ENCODE measurements around the gene SEL1L. TPM values are rescaled to one million over a fixed set of nuclear protein-coding genes. Genes with fewer than 3 reads are reported as not detected.

Gene SEL1L
- total and polyA plus RNA-seq, 2 experiments from 2014 or later = 20.6 to 22.6 TPM

DNA sequence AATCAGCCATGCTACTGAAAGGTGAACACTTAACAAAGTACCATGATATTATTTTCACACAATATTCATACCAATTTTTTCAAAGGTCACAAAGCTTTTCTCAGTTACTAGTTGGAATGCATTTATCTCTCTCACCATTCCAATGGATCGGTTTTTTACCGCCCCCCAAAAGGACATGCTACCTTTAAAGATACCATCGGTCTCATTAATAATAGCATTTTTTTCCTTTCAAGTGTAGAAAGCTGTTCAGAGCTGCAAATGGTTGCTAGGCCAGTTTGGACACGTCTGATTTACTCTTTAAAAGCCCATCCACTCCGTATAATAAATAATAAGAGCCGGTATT lies 98.6 kb downstream of the SEL1L start:
- Mint-ChIP-seq H3K27ac (no peak overlapping the region; the same call in 1 of the 2 replicates), H3K36me3 (ENCODE audit: low read depth) (peaks cover 9% of the 10 kb centered on the region; the same call in 2 of the 3 replicates), H3K9me3 (no peaks in the 10 kb centered on the region; the same call in 2 of the 3 replicates), H3K4me3 (peak overlapping the region; percentile 90), H3K4me1 (peaks cover 52% of the 10 kb centered on the region), H3K27me3 (ENCODE audit: insufficient read depth, low read depth, poor library complexity) (peaks cover 12% of the 10 kb centered on the region)
- peaks cover 25% of the 10 kb centered on the region for H3K27me3 ChIP-seq (ENCODE audit: insufficient read depth)
- H3K36me3 ChIP-seq (ENCODE audit: insufficient read depth) = no peaks in the 10 kb centered on the region
- H4K20me1 ChIP-seq (replicated peaks; ENCODE audit: insufficient read depth) = peaks cover 4% of the 10 kb centered on the region; the same call in 1 of the 2 replicates
- H3K4me2 ChIP-seq = peak overlapping the region; percentile 83
- TF ChIP-seq CREB1 (CRISPR knock-in tag; IDR thresholded peaks at IDR 0.05; ENCODE audit: low read depth) (no peak), JUNB (IDR thresholded peaks at IDR 0.05; ENCODE audit: unreplicated experiment) (no peak), ZNF331 (CRISPR knock-in tag; IDR thresholded peaks at IDR 0.05; ENCODE audit: low read depth) (no peak), ZNF114 (CRISPR knock-in tag; IDR thresholded peaks at IDR 0.05) (no peak), POLR2AphosphoS5 (IDR thresholded peaks at IDR 0.05; ENCODE audit: low read depth) (no peak), EZH2phosphoT487 (IDR thresholded peaks at IDR 0.05; ENCODE audit: unreplicated experiment) (no peak), EZH2 (IDR thresholded peaks at IDR 0.05; ENCODE audit: low read depth, unreplicated experiment) (no peak), NANOG (IDR thresholded peaks at IDR 0.05; ENCODE audit: borderline replicate concordance) (no peak), STAT1 (IDR thresholded peaks at IDR 0.05; ENCODE audit: unreplicated experiment) (no peak)
- TF ChIP-seq, protein P1, sequence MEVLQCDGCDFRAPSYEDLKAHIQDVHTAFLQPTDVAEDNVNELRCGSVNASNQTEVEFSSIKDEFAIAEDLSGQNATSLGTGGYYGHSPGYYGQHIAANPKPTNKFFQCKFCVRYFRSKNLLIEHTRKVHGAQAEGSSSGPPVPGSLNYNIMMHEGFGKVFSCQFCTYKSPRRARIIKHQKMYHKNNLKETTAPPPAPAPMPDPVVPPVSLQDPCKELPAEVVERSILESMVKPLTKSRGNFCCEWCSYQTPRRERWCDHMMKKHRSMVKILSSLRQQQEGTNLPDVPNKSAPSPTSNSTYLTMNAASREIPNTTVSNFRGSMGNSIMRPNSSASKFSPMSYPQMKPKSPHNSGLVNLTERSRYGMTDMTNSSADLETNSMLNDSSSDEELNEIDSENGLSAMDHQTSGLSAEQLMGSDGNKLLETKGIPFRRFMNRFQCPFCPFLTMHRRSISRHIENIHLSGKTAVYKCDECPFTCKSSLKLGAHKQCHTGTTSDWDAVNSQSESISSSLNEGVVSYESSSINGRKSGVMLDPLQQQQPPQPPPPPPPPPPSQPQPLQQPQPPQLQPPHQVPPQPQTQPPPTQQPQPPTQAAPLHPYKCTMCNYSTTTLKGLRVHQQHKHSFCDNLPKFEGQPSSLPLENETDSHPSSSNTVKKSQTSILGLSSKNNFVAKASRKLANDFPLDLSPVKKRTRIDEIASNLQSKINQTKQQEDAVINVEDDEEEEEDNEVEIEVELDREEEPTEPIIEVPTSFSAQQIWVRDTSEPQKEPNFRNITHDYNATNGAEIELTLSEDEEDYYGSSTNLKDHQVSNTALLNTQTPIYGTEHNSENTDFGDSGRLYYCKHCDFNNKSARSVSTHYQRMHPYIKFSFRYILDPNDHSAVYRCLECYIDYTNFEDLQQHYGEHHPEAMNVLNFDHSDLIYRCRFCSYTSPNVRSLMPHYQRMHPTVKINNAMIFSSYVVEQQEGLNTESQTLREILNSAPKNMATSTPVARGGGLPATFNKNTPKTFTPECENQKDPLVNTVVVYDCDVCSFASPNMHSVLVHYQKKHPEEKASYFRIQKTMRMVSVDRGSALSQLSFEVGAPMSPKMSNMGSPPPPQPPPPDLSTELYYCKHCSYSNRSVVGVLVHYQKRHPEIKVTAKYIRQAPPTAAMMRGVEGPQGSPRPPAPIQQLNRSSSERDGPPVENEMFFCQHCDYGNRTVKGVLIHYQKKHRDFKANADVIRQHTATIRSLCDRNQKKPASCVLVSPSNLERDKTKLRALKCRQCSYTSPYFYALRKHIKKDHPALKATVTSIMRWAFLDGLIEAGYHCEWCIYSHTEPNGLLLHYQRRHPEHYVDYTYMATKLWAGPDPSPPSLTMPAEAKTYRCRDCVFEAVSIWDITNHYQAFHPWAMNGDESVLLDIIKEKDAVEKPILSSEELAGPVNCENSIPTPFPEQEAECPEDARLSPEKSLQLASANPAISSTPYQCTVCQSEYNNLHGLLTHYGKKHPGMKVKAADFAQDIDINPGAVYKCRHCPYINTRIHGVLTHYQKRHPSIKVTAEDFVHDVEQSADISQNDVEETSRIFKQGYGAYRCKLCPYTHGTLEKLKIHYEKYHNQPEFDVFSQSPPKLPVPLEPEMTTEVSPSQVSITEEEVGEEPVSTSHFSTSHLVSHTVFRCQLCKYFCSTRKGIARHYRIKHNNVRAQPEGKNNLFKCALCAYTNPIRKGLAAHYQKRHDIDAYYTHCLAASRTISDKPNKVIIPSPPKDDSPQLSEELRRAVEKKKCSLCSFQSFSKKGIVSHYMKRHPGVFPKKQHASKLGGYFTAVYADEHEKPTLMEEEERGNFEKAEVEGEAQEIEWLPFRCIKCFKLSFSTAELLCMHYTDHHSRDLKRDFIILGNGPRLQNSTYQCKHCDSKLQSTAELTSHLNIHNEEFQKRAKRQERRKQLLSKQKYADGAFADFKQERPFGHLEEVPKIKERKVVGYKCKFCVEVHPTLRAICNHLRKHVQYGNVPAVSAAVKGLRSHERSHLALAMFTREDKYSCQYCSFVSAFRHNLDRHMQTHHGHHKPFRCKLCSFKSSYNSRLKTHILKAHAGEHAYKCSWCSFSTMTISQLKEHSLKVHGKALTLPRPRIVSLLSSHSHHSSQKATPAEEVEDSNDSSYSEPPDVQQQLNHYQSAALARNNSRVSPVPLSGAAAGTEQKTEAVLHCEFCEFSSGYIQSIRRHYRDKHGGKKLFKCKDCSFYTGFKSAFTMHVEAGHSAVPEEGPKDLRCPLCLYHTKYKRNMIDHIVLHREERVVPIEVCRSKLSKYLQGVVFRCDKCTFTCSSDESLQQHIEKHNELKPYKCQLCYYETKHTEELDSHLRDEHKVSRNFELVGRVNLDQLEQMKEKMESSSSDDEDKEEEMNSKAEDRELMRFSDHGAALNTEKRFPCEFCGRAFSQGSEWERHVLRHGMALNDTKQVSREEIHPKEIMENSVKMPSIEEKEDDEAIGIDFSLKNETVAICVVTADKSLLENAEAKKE (CRISPR knock-in tag; IDR thresholded peaks at IDR 0.05) = no peak
- TF ChIP-seq, protein P2, sequence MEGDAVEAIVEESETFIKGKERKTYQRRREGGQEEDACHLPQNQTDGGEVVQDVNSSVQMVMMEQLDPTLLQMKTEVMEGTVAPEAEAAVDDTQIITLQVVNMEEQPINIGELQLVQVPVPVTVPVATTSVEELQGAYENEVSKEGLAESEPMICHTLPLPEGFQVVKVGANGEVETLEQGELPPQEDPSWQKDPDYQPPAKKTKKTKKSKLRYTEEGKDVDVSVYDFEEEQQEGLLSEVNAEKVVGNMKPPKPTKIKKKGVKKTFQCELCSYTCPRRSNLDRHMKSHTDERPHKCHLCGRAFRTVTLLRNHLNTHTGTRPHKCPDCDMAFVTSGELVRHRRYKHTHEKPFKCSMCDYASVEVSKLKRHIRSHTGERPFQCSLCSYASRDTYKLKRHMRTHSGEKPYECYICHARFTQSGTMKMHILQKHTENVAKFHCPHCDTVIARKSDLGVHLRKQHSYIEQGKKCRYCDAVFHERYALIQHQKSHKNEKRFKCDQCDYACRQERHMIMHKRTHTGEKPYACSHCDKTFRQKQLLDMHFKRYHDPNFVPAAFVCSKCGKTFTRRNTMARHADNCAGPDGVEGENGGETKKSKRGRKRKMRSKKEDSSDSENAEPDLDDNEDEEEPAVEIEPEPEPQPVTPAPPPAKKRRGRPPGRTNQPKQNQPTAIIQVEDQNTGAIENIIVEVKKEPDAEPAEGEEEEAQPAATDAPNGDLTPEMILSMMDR (conservative IDR thresholded peaks at IDR 0.05; ENCODE audit: low read depth in 2 of 2) = no peak
- TF ChIP-seq, protein P3, sequence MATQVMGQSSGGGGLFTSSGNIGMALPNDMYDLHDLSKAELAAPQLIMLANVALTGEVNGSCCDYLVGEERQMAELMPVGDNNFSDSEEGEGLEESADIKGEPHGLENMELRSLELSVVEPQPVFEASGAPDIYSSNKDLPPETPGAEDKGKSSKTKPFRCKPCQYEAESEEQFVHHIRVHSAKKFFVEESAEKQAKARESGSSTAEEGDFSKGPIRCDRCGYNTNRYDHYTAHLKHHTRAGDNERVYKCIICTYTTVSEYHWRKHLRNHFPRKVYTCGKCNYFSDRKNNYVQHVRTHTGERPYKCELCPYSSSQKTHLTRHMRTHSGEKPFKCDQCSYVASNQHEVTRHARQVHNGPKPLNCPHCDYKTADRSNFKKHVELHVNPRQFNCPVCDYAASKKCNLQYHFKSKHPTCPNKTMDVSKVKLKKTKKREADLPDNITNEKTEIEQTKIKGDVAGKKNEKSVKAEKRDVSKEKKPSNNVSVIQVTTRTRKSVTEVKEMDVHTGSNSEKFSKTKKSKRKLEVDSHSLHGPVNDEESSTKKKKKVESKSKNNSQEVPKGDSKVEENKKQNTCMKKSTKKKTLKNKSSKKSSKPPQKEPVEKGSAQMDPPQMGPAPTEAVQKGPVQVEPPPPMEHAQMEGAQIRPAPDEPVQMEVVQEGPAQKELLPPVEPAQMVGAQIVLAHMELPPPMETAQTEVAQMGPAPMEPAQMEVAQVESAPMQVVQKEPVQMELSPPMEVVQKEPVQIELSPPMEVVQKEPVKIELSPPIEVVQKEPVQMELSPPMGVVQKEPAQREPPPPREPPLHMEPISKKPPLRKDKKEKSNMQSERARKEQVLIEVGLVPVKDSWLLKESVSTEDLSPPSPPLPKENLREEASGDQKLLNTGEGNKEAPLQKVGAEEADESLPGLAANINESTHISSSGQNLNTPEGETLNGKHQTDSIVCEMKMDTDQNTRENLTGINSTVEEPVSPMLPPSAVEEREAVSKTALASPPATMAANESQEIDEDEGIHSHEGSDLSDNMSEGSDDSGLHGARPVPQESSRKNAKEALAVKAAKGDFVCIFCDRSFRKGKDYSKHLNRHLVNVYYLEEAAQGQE (IDR thresholded peaks at IDR 0.05; ENCODE audit: unreplicated experiment) = no peak
- TF ChIP-seq, protein P4, sequence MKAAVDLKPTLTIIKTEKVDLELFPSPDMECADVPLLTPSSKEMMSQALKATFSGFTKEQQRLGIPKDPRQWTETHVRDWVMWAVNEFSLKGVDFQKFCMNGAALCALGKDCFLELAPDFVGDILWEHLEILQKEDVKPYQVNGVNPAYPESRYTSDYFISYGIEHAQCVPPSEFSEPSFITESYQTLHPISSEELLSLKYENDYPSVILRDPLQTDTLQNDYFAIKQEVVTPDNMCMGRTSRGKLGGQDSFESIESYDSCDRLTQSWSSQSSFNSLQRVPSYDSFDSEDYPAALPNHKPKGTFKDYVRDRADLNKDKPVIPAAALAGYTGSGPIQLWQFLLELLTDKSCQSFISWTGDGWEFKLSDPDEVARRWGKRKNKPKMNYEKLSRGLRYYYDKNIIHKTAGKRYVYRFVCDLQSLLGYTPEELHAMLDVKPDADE (IDR thresholded peaks at IDR 0.05) = no peak
- no peak overlapping the region for H3K27ac ChIP-seq (ENCODE audit: low read depth)
- ATAC-seq (no peak), DNase-seq (ENCODE audit: low spot score) (no peak)
- H3K79me2 ChIP-seq (replicated peaks; ENCODE audit: insufficient read depth) = peaks cover 49% of the 10 kb centered on the region
- H3K4me1 ChIP-seq (ENCODE audit: insufficient read depth) = peaks cover 34% of the 10 kb centered on the region
- H3K4me3 ChIP-seq = peak overlapping the region; percentile 73
- H3F3A ChIP-seq (replicated peaks; ENCODE audit: low read depth) = no peaks in the 10 kb centered on the region
- H3K9me2 ChIP-seq (ENCODE audit: insufficient read depth) = no peaks in the 10 kb centered on the region
- H2AFZ ChIP-seq = 0 out of 2 replicates have a peak overlapping the region, but pooled peaks have one; percentile 33
